Ovary (tissue), 3 donors: Measurements from ENCODE around the gene LMO7.

Experiments used
- EP300 ChIP-seq: sonication (generic); formaldehyde crosslinking; IDR thresholded peaks from one replicate; pipeline ENCODE4 v1.6.1; 2017; ENCODE audit warnings: antibody characterized with exemption
- TF ChIP-seq, protein P1 (sequence below), 3 donors: fragments of 450-650 bp in 2 of 3; fragments of 200-600 bp in 1 of 3; IDR thresholded peaks; one replicate each; pipeline versions ENCODE4 v1.5.1 to v1.8.0; 2016 to 2022; ENCODE audit warnings: antibody characterized with exemption in 3 of 3, mild to moderate bottlenecking in 1 of 3
- donor health status: DM: no; HTN: no; CAD: no.

DNA sequence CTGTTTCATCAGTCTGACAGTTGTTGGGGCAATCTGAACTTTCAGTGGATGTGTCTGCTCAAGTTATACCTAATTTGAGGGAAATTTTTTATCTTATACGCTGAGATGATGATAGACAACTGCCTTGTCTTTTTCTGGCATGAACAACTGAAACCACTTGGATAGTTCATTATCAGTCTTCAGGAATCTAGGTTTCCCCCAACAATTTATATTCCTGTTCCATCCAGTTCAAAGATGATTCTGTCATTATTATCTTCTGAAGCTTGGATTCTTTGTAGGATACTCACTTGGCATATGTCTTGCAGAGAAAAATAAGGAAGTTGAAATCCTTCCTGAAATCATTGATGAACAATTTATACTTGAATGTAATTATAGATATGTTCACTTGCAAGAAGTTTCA lies 193.7 kb downstream of the LMO7 start:
- no peak for TF ChIP-seq EP300
- TF ChIP-seq, protein P1, sequence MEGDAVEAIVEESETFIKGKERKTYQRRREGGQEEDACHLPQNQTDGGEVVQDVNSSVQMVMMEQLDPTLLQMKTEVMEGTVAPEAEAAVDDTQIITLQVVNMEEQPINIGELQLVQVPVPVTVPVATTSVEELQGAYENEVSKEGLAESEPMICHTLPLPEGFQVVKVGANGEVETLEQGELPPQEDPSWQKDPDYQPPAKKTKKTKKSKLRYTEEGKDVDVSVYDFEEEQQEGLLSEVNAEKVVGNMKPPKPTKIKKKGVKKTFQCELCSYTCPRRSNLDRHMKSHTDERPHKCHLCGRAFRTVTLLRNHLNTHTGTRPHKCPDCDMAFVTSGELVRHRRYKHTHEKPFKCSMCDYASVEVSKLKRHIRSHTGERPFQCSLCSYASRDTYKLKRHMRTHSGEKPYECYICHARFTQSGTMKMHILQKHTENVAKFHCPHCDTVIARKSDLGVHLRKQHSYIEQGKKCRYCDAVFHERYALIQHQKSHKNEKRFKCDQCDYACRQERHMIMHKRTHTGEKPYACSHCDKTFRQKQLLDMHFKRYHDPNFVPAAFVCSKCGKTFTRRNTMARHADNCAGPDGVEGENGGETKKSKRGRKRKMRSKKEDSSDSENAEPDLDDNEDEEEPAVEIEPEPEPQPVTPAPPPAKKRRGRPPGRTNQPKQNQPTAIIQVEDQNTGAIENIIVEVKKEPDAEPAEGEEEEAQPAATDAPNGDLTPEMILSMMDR (IDR thresholded peaks at IDR 0.05): no peak
